HG03575 (cell line): ENCODE measurements around the gene ARRB1.
"Not testable (repeated sequence)": the region's sequence is repeated elsewhere in the genome, so short reads cannot be mapped to it uniquely, and the experiment has no call there.

Experiments
- ATAC-seq: cut with Tn5 transposase; IDR thresholded peaks from one replicate; pipeline ENCODE4 v1.9.1; 2021; ENCODE audit not compliant: unreplicated experiment, insufficient number of reproducible peaks, low FRiP score; ENCODE audit errors: extremely low read depth

Gene ARRB1

GRCh38 chr11:75351541-75351790, at the start of gene ARRB1:
ARRB1 (minus strand) TSS chr11:75351661; CDS start chr11:75351607, 54 bp downstream.
- no peak for ATAC-seq

GRCh38 chr11:75400146-75400865, 48.8 kb upstream of the ARRB1 start:
- ATAC-seq, result no peak

- no peak for ATAC-seq
Observed at GRCh38 chr11:75399344-75400145, 48.1 kb upstream of the ARRB1 start, which contains the start of gene RPS3. RPS3 (plus strand) TSS chr11:75399518; CDS start chr11:75399548, 30 bp downstream.

- ATAC-seq, result no peak
Observed at GRCh38 chr11:75398906-75399305, 47.4 kb upstream of the ARRB1 start.

- no peak for ATAC-seq
Observed at GRCh38 chr11:75394085-75394840, 42.8 kb upstream of the ARRB1 start.

GRCh38 chr11:75389925-75390324, 38.5 kb upstream of the ARRB1 start:
- ATAC-seq, result no peak

- no peak for ATAC-seq
Observed at GRCh38 chr11:75389276-75389605, 37.8 kb upstream of the ARRB1 start.

GRCh38 chr11:75388386-75389275, 37.2 kb upstream of the ARRB1 start:
- ATAC-seq, result no peak

- ATAC-seq, result no peak
Observed at GRCh38 chr11:75387736-75388294, 36.4 kb upstream of the ARRB1 start.

- ATAC-seq, result no peak
Observed at GRCh38 chr11:75386942-75387630, 35.6 kb upstream of the ARRB1 start.

GRCh38 chr11:75384438-75385080, 33.1 kb upstream of the ARRB1 start:
- ATAC-seq, result no peak

GRCh38 chr11:75383246-75383645, 31.8 kb upstream of the ARRB1 start:
- ATAC-seq, result no peak

- ATAC-seq, result no peak
Observed at GRCh38 chr11:75380716-75381420, 29.4 kb upstream of the ARRB1 start.

GRCh38 chr11:75380245-75380644, 28.8 kb upstream of the ARRB1 start:
- no peak for ATAC-seq

GRCh38 chr11:75378776-75379175, 27.3 kb upstream of the ARRB1 start:
- not testable (repeated sequence) for ATAC-seq

- ATAC-seq, result no peak
Observed at GRCh38 chr11:75376175-75376574, 24.7 kb upstream of the ARRB1 start.

GRCh38 chr11:75375626-75376025, 24.2 kb upstream of the ARRB1 start:
- ATAC-seq, result no peak
